Glutamatergic neuron (in vitro differentiated cells): Measurements from ENCODE around the gene PRR22. TPM values are rescaled to one million over a fixed set of nuclear protein-coding genes. Genes with fewer than 3 reads are reported as not detected.

ENCODE experiments used
- DNase-seq: peaks from one replicate; pipeline ENCODE4 v3.0.0; 2022
- H3K27ac Mint-ChIP-seq: one replicate; pipeline ENCODE4 v1.8.0; 2020; ENCODE audit warnings: mild to moderate bottlenecking, mixed read lengths, inconsistent platforms; ENCODE audit not compliant: unreplicated experiment
- H3K27me3 Mint-ChIP-seq: one replicate; pipeline ENCODE4 v1.8.0; 2020; ENCODE audit warnings: mild to moderate bottlenecking, moderate library complexity, mixed read lengths, inconsistent platforms; ENCODE audit not compliant: unreplicated experiment
- H3K36me3 Mint-ChIP-seq: one replicate; pipeline ENCODE4 v1.8.0; 2020; ENCODE audit warnings: mild to moderate bottlenecking, mixed read lengths, inconsistent platforms; ENCODE audit not compliant: unreplicated experiment
- H3K4me1 Mint-ChIP-seq: one replicate; pipeline ENCODE4 v1.8.0; 2020; ENCODE audit warnings: mild to moderate bottlenecking, low read depth, mixed read lengths, inconsistent platforms; ENCODE audit not compliant: unreplicated experiment
- H3K4me3 Mint-ChIP-seq: one replicate; pipeline ENCODE4 v1.8.0; 2020; ENCODE audit warnings: mild to moderate bottlenecking, mixed read lengths, inconsistent platforms; ENCODE audit not compliant: unreplicated experiment
- H3K9me3 Mint-ChIP-seq: one replicate; pipeline ENCODE4 v1.8.0; 2020; ENCODE audit warnings: mild to moderate bottlenecking, moderate library complexity, mixed read lengths, inconsistent platforms; ENCODE audit not compliant: unreplicated experiment
- CTCF ChIP-seq: fragments of 200-600 bp; sonication (generic); IDR thresholded peaks from one replicate; pipeline ENCODE4 v1.5.0; 2021; ENCODE audit not compliant: partially characterized antibody, unreplicated experiment
- total RNA-seq: library from RNA; stranded (reverse); fragmentation: NEBNext Ultra II Directional; extraction: Animal tissue kit (Norgen Biotek cat#: 25700); gene quantifications from one replicate; pipeline ENCODE4 v1.2.1, GENCODE V29; 2021; ENCODE audit not compliant: unreplicated experiment

Gene PRR22
- total RNA-seq, 1 donor from 2014 or later: 3.1 TPM

- no peak for TF ChIP-seq CTCF
- peaks cover 5% of the 10 kb centered on the region for H3K27me3 Mint-ChIP-seq
- no peak overlapping the region for H3K27ac Mint-ChIP-seq
- H3K9me3 Mint-ChIP-seq: peaks cover 6% of the 10 kb centered on the region
- no peaks in the 10 kb centered on the region for H3K36me3 Mint-ChIP-seq
- no peak overlapping the region for H3K4me3 Mint-ChIP-seq
- no peaks in the 10 kb centered on the region for H3K4me1 Mint-ChIP-seq
- no peak for DNase-seq
These were observed 37.1 kb upstream of the PRR22 start for GRCh38 chr19:5821521-5822180.

GRCh38 chr19:5820785-5821184 is 36.2 kb upstream of the PRR22 start:
- DNase-seq: no peak
- H3K27me3 Mint-ChIP-seq: peaks cover 5% of the 10 kb centered on the region
- no peak overlapping the region for H3K27ac Mint-ChIP-seq
- TF ChIP-seq CTCF: no peak
- no peak overlapping the region for H3K4me3 Mint-ChIP-seq
- no peaks in the 10 kb centered on the region for H3K4me1 Mint-ChIP-seq
- H3K36me3 Mint-ChIP-seq: no peaks in the 10 kb centered on the region
- peaks cover 6% of the 10 kb centered on the region for H3K9me3 Mint-ChIP-seq

- DNase-seq: no peak
- no peak for TF ChIP-seq CTCF
- peaks cover 6% of the 10 kb centered on the region for H3K9me3 Mint-ChIP-seq
- no peak overlapping the region for H3K27ac Mint-ChIP-seq
- no peak overlapping the region for H3K4me3 Mint-ChIP-seq
- peaks cover 5% of the 10 kb centered on the region for H3K27me3 Mint-ChIP-seq
- H3K36me3 Mint-ChIP-seq: no peaks in the 10 kb centered on the region
- peaks cover 3% of the 10 kb centered on the region for H3K4me1 Mint-ChIP-seq
These were observed 34.0 kb upstream of the PRR22 start for GRCh38 chr19:5818594-5818993.

GRCh38 chr19:5817218-5817617 is 32.7 kb upstream of the PRR22 start:
- Mint-ChIP-seq H3K4me1 (peaks cover 3% of the 10 kb centered on the region), H3K27me3 (peaks cover 5% of the 10 kb centered on the region), H3K4me3 (no peak overlapping the region), H3K36me3 (no peaks in the 10 kb centered on the region), H3K9me3 (peaks cover 6% of the 10 kb centered on the region), H3K27ac (no peak overlapping the region)
- no peak for TF ChIP-seq CTCF
- no peak for DNase-seq

GRCh38 chr19:5814852-5815246 is 30.3 kb upstream of the PRR22 start:
- no peak overlapping the region for H3K27ac Mint-ChIP-seq
- no peaks in the 10 kb centered on the region for H3K9me3 Mint-ChIP-seq

More at GRCh38 chr19:5814852-5815246, 30.3 kb upstream of the PRR22 start:
- Mint-ChIP-seq H3K27me3 (peaks cover 3% of the 10 kb centered on the region), H3K36me3 (no peaks in the 10 kb centered on the region), H3K4me1 (peaks cover 3% of the 10 kb centered on the region), H3K4me3 (no peak overlapping the region)
- DNase-seq: no peak
- no peak for TF ChIP-seq CTCF
